Measurements from ENCODE around the gene TLCD3A.
"Not testable (repeated sequence)": the region's sequence is repeated elsewhere in the genome, so short reads cannot be mapped to it uniquely, and the experiment has no call there.

The TLCD3A gene

GRCh38 chr17:746181-746580, 13.8 kb downstream of the TLCD3A start:
- in situ Hi-C loops (cut with MboI; ENCODE audit: low sequenced_read_pairs) = loop anchor here (25.0 kb wide), 1 partner anchor 241 kb away; the partner anchor contains the start of genes NXN and TIMM22

- in situ Hi-C loops (cut with MboI; ENCODE audit: low sequenced_read_pairs) = loop anchor here (25.0 kb wide), 1 partner anchor 240 kb away; the partner anchor contains the start of genes NXN and TIMM22
Observed at GRCh38 chr17:746783-747629, 14.6 kb downstream of the TLCD3A start.

GRCh38 chr17:748604-749003, 16.2 kb downstream of the TLCD3A start:
- in situ Hi-C loops (cut with MboI; ENCODE audit: low sequenced_read_pairs) = loop anchor here (25.0 kb wide), 1 partner anchor 239 kb away; the partner anchor contains the start of genes NXN and TIMM22

- in situ Hi-C loops (cut with MboI; ENCODE audit: low sequenced_read_pairs) = loop anchor here (25.0 kb wide), 1 partner anchor 238 kb away; the partner anchor contains the start of genes NXN and TIMM22
Observed at GRCh38 chr17:749359-749758, 17.0 kb downstream of the TLCD3A start.

- in situ Hi-C loops (cut with MboI; ENCODE audit: low sequenced_read_pairs) = no loop called here
Observed at GRCh38 chr17:750431-751037, 18.1 kb downstream of the TLCD3A start.

GRCh38 chr17:751269-752001, 19.0 kb downstream of the TLCD3A start:
- in situ Hi-C loops (cut with MboI; ENCODE audit: low sequenced_read_pairs) = no loop called here

- in situ Hi-C loops (cut with MboI; ENCODE audit: low sequenced_read_pairs) = no loop called here
Observed at GRCh38 chr17:752002-752619, 19.7 kb downstream of the TLCD3A start, which contains the start of gene GEMIN4. Gene GEMIN4 (minus strand): TSS chr17:752264. CDS start chr17:752142, 122 bp downstream.

GRCh38 chr17:752620-753219, 20.3 kb downstream of the TLCD3A start:
- in situ Hi-C loops (cut with MboI; ENCODE audit: low sequenced_read_pairs) = no loop called here

GRCh38 chr17:753418-753817, 21.0 kb downstream of the TLCD3A start:
- in situ Hi-C loops (cut with MboI; ENCODE audit: low sequenced_read_pairs) = no loop called here

GRCh38 chr17:755319-755961, 23.0 kb downstream of the TLCD3A start:
- in situ Hi-C loops (cut with MboI; ENCODE audit: low sequenced_read_pairs) = not testable (repeated sequence)

GRCh38 chr17:756010-756567, 23.7 kb downstream of the TLCD3A start:
- in situ Hi-C loops (cut with MboI; ENCODE audit: low sequenced_read_pairs) = not testable (repeated sequence)

- in situ Hi-C loops (cut with MboI; ENCODE audit: low sequenced_read_pairs) = no loop called here
Observed at GRCh38 chr17:759964-760363, 27.6 kb downstream of the TLCD3A start.

GRCh38 chr17:760371-760770, 28.0 kb downstream of the TLCD3A start:
- in situ Hi-C loops (cut with MboI; ENCODE audit: low sequenced_read_pairs) = no loop called here

- in situ Hi-C loops (cut with MboI; ENCODE audit: low sequenced_read_pairs) = no loop called here
Observed at GRCh38 chr17:767076-767475, 34.7 kb downstream of the TLCD3A start.

GRCh38 chr17:773016-773415, 40.6 kb downstream of the TLCD3A start:
- in situ Hi-C loops (cut with MboI; ENCODE audit: low sequenced_read_pairs) = no loop called here

- in situ Hi-C loops (cut with MboI; ENCODE audit: low sequenced_read_pairs) = no loop called here
Observed at GRCh38 chr17:773467-774312, 41.3 kb downstream of the TLCD3A start.

GRCh38 chr17:774313-774584, 41.9 kb downstream of the TLCD3A start:
- in situ Hi-C loops (cut with MboI; ENCODE audit: low sequenced_read_pairs) = no loop called here

- in situ Hi-C loops (cut with MboI; ENCODE audit: low sequenced_read_pairs) = no loop called here
Observed at GRCh38 chr17:778096-778495, 45.7 kb downstream of the TLCD3A start.
